AG04449 (cell line): ENCODE measurements around the gene KIFC3.
"Not testable (repeated sequence)": the region's sequence is repeated elsewhere in the genome, so short reads cannot be mapped to it uniquely, and the experiment has no call there.

Source experiments
- CTCF ChIA-PET: fragments of 350-600 bp; formaldehyde crosslinking; extraction: SDS; loops from one replicate; lab custom pipeline; 2021; ENCODE audit warnings: antibody characterized with exemption; lab: Yijun Ruan, JAX
- POLR2A ChIA-PET: fragments of 400-600, 350-600 bp; formaldehyde crosslinking; extraction: SDS; loops from one replicate; lab custom pipeline; 2020; ENCODE audit warnings: antibody characterized with exemption, inconsistent platforms; lab: Yijun Ruan, JAX
- DNase-seq: peaks from one replicate; pipeline ENCODE4 v3.0.0-alpha.2; 2010; ENCODE audit warnings: low read depth, low spot score
- H3K4me3 ChIP-seq: 2 replicates; pipeline ENCODE4 v1.5.1; 2011; ENCODE audit warnings: low read depth, mild to moderate bottlenecking, control low read depth, low read length
- TF ChIP-seq, protein P1 (sequence below): IDR thresholded peaks from one replicate; pipeline ENCODE4 v1.5.1; 2011; ENCODE audit warnings: mild to moderate bottlenecking, moderate library complexity, low read length, control low read depth, inconsistent platforms; ENCODE audit not compliant: insufficient read depth; ENCODE audit errors: missing control alignments

KIFC3 gene

DNA sequence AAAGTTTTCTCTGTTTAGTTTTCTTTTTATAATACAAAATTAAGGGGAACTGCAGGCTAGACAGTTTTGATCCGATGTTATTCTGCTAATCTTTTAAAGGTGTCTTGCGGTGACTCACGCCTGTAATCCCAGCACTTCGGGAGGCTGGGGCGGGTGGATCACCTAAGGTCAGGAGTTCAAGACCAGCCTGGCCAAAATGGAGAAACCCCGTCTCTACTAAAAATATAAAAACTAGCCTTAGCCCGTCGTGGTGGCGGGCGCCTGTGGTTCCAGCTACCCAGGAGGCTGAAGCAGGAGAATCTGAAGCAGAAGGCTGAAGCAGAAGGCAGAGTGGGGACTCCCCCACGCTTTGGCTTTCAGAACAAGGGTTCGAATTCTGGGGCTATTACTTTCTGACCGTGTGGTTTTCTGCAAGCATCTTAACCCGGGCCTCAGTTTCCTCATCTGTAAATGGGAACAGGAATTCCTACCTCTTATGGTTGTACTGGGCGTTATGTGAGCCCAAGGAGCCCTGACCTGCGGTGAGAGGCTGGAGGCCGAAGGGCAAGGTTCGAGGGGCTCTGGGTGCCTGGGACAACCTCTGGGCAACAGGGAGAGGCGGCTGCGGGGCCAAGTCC lies 67.9 kb downstream of the KIFC3 start:
- POLR2A ChIA-PET, result interaction anchor here (1.2 kb wide), 1 partner anchor 14 kb away, joined by 3 read pairs; no protein-coding TSS in a partner anchor
- DNase-seq, result no peak

DNA sequence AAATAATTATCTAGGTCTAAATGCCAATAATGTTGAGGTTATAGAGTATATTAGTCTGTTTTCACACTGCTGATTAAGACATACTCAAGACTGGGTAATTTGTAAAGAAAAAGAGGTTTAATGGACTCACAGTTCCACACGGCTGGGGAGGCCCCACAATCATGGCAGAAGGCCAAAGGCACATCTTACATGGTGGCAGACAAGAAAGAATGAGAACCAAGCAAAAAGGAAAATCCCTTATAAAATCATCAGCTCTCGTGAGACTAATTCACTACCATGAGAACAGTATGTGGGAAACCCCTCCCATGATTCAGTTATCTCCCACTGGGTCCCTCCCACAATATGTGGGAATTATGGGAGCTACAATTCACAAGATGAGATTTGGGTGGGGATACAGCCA lies 69.6 kb downstream of the KIFC3 start:
- no peak overlapping the region for H3K4me3 ChIP-seq
- ChIA-PET CTCF (no interaction called here), POLR2A (no interaction called here)
- TF ChIP-seq, protein P1, sequence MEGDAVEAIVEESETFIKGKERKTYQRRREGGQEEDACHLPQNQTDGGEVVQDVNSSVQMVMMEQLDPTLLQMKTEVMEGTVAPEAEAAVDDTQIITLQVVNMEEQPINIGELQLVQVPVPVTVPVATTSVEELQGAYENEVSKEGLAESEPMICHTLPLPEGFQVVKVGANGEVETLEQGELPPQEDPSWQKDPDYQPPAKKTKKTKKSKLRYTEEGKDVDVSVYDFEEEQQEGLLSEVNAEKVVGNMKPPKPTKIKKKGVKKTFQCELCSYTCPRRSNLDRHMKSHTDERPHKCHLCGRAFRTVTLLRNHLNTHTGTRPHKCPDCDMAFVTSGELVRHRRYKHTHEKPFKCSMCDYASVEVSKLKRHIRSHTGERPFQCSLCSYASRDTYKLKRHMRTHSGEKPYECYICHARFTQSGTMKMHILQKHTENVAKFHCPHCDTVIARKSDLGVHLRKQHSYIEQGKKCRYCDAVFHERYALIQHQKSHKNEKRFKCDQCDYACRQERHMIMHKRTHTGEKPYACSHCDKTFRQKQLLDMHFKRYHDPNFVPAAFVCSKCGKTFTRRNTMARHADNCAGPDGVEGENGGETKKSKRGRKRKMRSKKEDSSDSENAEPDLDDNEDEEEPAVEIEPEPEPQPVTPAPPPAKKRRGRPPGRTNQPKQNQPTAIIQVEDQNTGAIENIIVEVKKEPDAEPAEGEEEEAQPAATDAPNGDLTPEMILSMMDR, result no peak
- DNase-seq, result no peak

More for the DNA sequence above, 67.9 kb downstream of the KIFC3 start:
- H3K4me3 ChIP-seq, result peak overlapping the region; percentile 87
- TF ChIP-seq, protein P1, result no peak
- CTCF ChIA-PET, result interaction anchor here (1.8 to 5.2 kb wide), 4 partner anchors 23 to 158 kb away, joined by 7 to 30 read pairs (median 28); no protein-coding TSS in a partner anchor

DNA sequence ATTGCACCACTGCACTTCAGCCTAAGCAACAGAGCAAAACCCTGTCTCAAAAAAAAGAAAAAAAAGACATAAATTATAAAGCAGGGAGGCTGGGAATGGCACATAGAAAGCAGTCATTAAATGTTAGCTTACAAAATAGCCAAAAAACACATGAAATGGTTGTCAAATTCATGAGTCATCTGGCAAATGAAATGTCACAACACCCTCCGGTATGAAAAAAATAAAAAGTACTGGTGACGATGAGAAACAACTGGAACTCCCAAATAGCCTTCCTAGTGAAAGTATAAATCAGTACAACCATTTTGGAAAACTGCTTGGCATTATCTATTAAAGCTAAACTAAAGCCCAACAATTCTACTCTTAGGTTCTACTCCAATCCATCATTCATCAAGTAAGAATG lies 70.3 kb downstream of the KIFC3 start:
- TF ChIP-seq, protein P1, result no peak
- CTCF ChIA-PET, result interaction anchor here (0.8 to 1.9 kb wide), 4 partner anchors 9 to 155 kb away, joined by 3 to 5 read pairs (median 4); no protein-coding TSS in a partner anchor
- POLR2A ChIA-PET, result no interaction called here
- DNase-seq, result no peak
- H3K4me3 ChIP-seq, result no peak overlapping the region

DNA sequence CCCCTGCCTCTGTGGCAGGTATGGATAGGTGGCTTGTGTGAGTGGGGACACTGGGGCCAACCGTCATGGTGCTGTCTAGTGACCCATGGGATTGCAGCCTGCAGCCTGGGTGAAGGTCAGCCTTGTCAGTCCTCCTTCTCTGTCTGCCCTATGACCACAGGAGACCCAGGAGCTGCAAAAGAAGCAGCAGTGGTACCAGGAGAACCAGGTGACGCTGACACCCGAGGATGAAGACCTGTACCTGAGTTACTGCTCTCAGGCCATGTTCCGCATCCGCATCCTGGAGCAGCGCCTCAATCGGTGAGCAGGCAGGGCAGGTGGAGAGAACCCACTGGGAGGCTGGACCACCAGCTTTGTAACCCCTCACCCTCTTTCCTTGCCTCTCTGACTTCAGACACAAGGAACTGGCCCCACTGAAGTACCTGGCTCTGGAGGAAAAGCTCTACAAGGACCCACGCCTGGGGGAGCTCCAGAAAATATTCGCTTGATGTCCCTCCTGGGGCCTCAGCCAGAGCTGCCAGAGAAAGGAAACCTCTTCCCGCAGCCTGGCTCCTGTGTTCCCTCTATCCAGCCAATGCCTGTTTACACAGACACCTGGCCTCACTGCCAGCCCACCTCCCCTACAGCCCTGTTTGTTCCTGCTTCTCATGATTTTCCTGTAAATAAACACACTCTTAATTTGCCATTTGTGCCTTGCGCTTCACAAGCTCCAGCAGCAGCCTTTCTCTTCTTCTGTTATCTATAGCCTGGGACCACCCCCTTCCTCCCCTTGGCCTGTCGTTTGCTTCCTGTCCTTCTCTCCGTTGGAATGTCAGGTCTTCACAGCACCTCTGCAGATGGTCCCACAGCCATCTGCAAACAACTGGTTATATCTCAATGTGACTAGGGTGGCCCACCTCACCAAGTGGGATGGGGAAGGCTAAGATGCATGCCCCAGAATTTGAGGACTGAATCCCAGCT lies 71.2 kb downstream of the KIFC3 start:
- TF ChIP-seq, protein P1, result no peak
- ChIA-PET POLR2A (no interaction called here), CTCF (interaction anchor here (1.0 to 1.9 kb wide), 5 partner anchors 8 to 155 kb away, joined by 3 to 5 read pairs (median 4); no protein-coding TSS in a partner anchor)
- DNase-seq, result no peak
- no peak overlapping the region for H3K4me3 ChIP-seq

DNA sequence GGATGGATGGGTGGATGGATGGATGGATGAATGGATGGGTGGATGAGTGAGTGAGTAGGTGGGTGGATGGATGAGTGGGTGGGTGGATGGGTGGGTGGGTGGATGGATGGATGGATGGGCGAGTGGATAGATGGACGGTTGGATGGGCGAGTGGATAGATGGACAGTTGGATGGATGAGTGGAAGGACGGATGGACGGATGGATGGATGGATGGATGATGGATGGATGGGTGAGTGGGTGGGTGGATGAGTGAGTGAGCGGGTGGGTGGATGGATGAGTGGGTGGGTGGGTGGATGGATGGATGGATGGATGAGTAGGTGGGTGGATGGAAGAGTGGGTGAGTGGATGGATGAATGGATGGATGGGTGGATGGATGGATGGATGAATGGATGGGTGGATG lies 72.4 kb downstream of the KIFC3 start:
- CTCF ChIA-PET, result interaction anchor here (1.3 kb wide), 1 partner anchor 9 kb away, joined by 4 read pairs; no protein-coding TSS in a partner anchor

DNA sequence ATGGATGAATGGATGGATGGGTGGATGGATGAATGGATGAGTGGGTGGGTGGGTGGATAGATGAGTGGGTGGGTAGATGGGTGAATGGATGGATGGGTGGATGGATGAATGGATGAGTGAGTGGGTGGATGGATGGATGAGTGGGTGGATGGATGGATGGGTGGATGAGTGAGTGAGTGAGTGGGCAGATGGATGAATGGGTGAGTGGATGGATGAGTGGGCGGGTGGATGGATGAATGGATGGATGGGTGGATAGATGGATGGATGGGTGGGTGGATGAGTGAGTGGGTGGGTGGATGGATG lies 73.2 kb downstream of the KIFC3 start:
- TF ChIP-seq, protein P1, result no peak
- CTCF ChIA-PET, result no interaction called here
- POLR2A ChIA-PET, result no interaction called here
- no peak for DNase-seq
- no peak overlapping the region for H3K4me3 ChIP-seq

More for the DNA sequence above, 72.4 kb downstream of the KIFC3 start:
- POLR2A ChIA-PET, DNase-seq, H3K4me3 ChIP-seq: not testable (repeated sequence)
